HEK293 (cell line): ENCODE data around the gene SMAD7.
A peak's percentile ranks its signal among the peaks of the same experiment; 100 is the strongest.

Experiments
- CTCF ChIA-PET: fragments of 350-600 bp; formaldehyde crosslinking; extraction: SDS; loops from one replicate; lab custom pipeline; 2021; ENCODE audit warnings: antibody characterized with exemption; lab: Yijun Ruan, JAX
- POLR2A ChIA-PET: fragments of 300-600 bp; formaldehyde crosslinking; extraction: SDS; loops from one replicate; lab custom pipeline; 2020; ENCODE audit warnings: antibody characterized with exemption, inconsistent platforms; lab: Yijun Ruan, JAX
- H3K27ac ChIP-seq: fragments of 200-500 bp; sonication (Bioruptor generic); 2 replicates; pipeline ENCODE4 v1.5.1; 2014; ENCODE audit warnings: low read depth, low read length, control low read depth, inconsistent platforms; ENCODE audit errors: extremely low read depth
- H3K36me3 ChIP-seq, 2 experiments: fragments of 200-500 bp in 1 of 2; sonication (Bioruptor generic) in 1 of 2; 1 replicate in 1 of 2; 2 replicates in 1 of 2; pipeline ENCODE4 v1.5.1; 2014 to 2017; ENCODE audit warnings: inconsistent platforms in 2 of 2, low read length in 2 of 2; ENCODE audit not compliant: control insufficient read depth in 2 of 2, insufficient read depth in 1 of 2
- H3K4me1 ChIP-seq: fragments of 200-500 bp; sonication (Bioruptor generic); 2 replicates; pipeline ENCODE4 v1.5.1; 2014; ENCODE audit warnings: mild to moderate bottlenecking, low read length, inconsistent platforms; ENCODE audit not compliant: control insufficient read depth, insufficient read depth
- H3K4me3 ChIP-seq: 2 replicates; pipeline ENCODE4 v1.5.1; 2011; ENCODE audit warnings: low read depth, mild to moderate bottlenecking, control low read depth, low read length, moderate library complexity
- H3K9me3 ChIP-seq: fragments of 200-500 bp; sonication (Bioruptor generic); 2 replicates; pipeline ENCODE4 v1.5.1; 2014; ENCODE audit warnings: low read depth, low read length, inconsistent platforms; ENCODE audit not compliant: control insufficient read depth, insufficient read depth
- ATF2 ChIP-seq: fragments of 450-650 bp; formaldehyde crosslinking; IDR thresholded peaks from 2 replicates; pipeline ENCODE4 v1.5.1; 2016; ENCODE audit warnings: missing biosample characterization, missing genetic modification characterization, low read depth
- CTCF ChIP-seq: fragments of 450-650 bp; formaldehyde crosslinking; IDR thresholded peaks from 2 replicates; pipeline ENCODE4 v1.5.1; 2016; ENCODE audit warnings: missing biosample characterization, missing genetic modification characterization
- ELK4 ChIP-seq: IDR thresholded peaks from 2 replicates; pipeline ENCODE4 v1.6.1; 2011; ENCODE audit warnings: mild to moderate bottlenecking, low read depth, low read length, borderline replicate concordance
- HIC1 ChIP-seq: fragments of 450-650 bp; formaldehyde crosslinking; IDR thresholded peaks from 2 replicates; pipeline ENCODE4 v1.5.1; 2016; ENCODE audit warnings: missing biosample characterization, missing genetic modification characterization
- IKZF3 ChIP-seq: fragments of 450-650 bp; IDR thresholded peaks from 2 replicates; pipeline ENCODE4 v1.5.0; 2018; ENCODE audit warnings: missing biosample characterization, mild to moderate bottlenecking, missing genetic modification characterization, moderate library complexity
- INSM2 ChIP-seq: fragments of 450-650 bp; formaldehyde crosslinking; IDR thresholded peaks from 2 replicates; pipeline ENCODE4 v1.5.1; 2016; ENCODE audit warnings: missing biosample characterization, missing genetic modification characterization
- KLF8 ChIP-seq: fragments of 450-650 bp; formaldehyde crosslinking; IDR thresholded peaks from 2 replicates; pipeline ENCODE4 v1.5.1; 2016; ENCODE audit warnings: missing biosample characterization, missing genetic modification characterization
- SALL2 ChIP-seq: fragments of 450-650 bp; formaldehyde crosslinking; IDR thresholded peaks from 2 replicates; pipeline ENCODE4 v1.5.0; 2017; ENCODE audit warnings: missing biosample characterization, mild to moderate bottlenecking, missing genetic modification characterization, borderline replicate concordance
- SP7 ChIP-seq: fragments of 450-650 bp; formaldehyde crosslinking; IDR thresholded peaks from 2 replicates; pipeline ENCODE4 v1.5.1; 2016; ENCODE audit warnings: missing biosample characterization, missing genetic modification characterization
- ZBTB17 ChIP-seq: fragments of 450-650 bp; formaldehyde crosslinking; IDR thresholded peaks from 2 replicates; pipeline ENCODE4 v1.5.1; 2016; ENCODE audit warnings: missing biosample characterization, missing genetic modification characterization
- ZNF146 ChIP-seq: fragments of 450-650 bp; formaldehyde crosslinking; IDR thresholded peaks from 2 replicates; pipeline ENCODE4 v1.5.1; 2016; ENCODE audit warnings: missing biosample characterization, missing genetic modification characterization
- ZNF169 ChIP-seq: fragments of 450-650 bp; formaldehyde crosslinking; IDR thresholded peaks from 2 replicates; pipeline ENCODE4 v1.5.1; 2016; ENCODE audit warnings: missing biosample characterization, missing genetic modification characterization
- ZNF274 ChIP-seq, 2 experiments: fragments of 200-500 bp in 1 of 2; fragments of 450-650 bp in 1 of 2; sonication (Bioruptor generic) in 1 of 2; formaldehyde crosslinking in 1 of 2; IDR thresholded peaks; 2 replicates each; pipeline versions ENCODE4 v1.5.1 to v1.6.1; 2014 to 2016; ENCODE audit warnings: borderline replicate concordance in 1 of 2, inconsistent platforms in 1 of 2, low read length in 1 of 2, missing biosample characterization in 1 of 2, missing genetic modification characterization in 1 of 2
- ZNF311 ChIP-seq: fragments of 450-650 bp; formaldehyde crosslinking; IDR thresholded peaks from 2 replicates; pipeline ENCODE4 v1.5.1; 2017; ENCODE audit warnings: missing biosample characterization, missing genetic modification characterization, borderline replicate concordance
- ZNF366 ChIP-seq: fragments of 450-650 bp; formaldehyde crosslinking; conservative IDR thresholded peaks from 2 replicates; pipeline ENCODE4 v1.5.1; 2016; ENCODE audit warnings: missing biosample characterization, missing genetic modification characterization
- ZNF423 ChIP-seq: fragments of 450-650 bp; formaldehyde crosslinking; IDR thresholded peaks from 2 replicates; pipeline ENCODE4 v1.5.1; 2016; ENCODE audit warnings: missing biosample characterization, missing genetic modification characterization
- ZNF426 ChIP-seq: fragments of 450-650 bp; formaldehyde crosslinking; IDR thresholded peaks from 2 replicates; pipeline ENCODE4 v1.5.1; 2017; ENCODE audit warnings: missing biosample characterization, missing genetic modification characterization, mild to moderate bottlenecking, inconsistent platforms, moderate library complexity
- ZNF623 ChIP-seq: fragments of 450-650 bp; formaldehyde crosslinking; IDR thresholded peaks from 2 replicates; pipeline ENCODE4 v1.5.1; 2016; ENCODE audit warnings: missing biosample characterization, missing genetic modification characterization
- ZNF629 ChIP-seq: fragments of 450-650 bp; formaldehyde crosslinking; IDR thresholded peaks from 2 replicates; pipeline ENCODE4 v1.5.1; 2017; ENCODE audit warnings: missing biosample characterization, missing genetic modification characterization
- ZSCAN4 ChIP-seq: fragments of 450-650 bp; formaldehyde crosslinking; IDR thresholded peaks from 2 replicates; pipeline ENCODE4 v1.5.1; 2017; ENCODE audit warnings: missing biosample characterization, missing genetic modification characterization

Gene SMAD7

GRCh38 chr18:48942554-48943261, 8.1 kb downstream of the SMAD7 start (continued):
- TF ChIP-seq ZNF629 (tag by site-specific recombination) (peak; percentile 55), ZNF169 (tag by site-specific recombination) (no peak), ZBTB17 (tag by site-specific recombination) (peak; percentile 72), ZNF426 (no peak), KLF8 (0 out of 2 replicates have a peak, but pooled peaks have one; percentile 27), SP7 (tag by site-specific recombination) (peak; percentile 80), HIC1 (tag by site-specific recombination) (peak; percentile 93), ZNF366 (tag by site-specific recombination) (peak; percentile 70)

- POLR2A ChIA-PET, result interaction anchor here (0.5 to 2.7 kb wide), 10 partner anchors 9 to 297 kb away, joined by 3 to 33 read pairs (median 4); no protein-coding TSS in a partner anchor
- TF ChIP-seq IKZF3, result 0 out of 2 replicates have a peak, but pooled peaks have one; percentile 4
- TF ChIP-seq CTCF (tag by site-specific recombination), result no peak
- Histone ChIP-seq H3K36me3 (peaks cover 4 to 83% of the 10 kb centered on the region in 2 experiments; a peak in 2 of 3 replicates), H3K9me3 (no peaks in the 10 kb centered on the region), H3K4me1 (peaks cover 84% of the 10 kb centered on the region), H3K4me3 (peak overlapping the region; percentile 25), H3K27ac (peak overlapping the region; percentile 99)
- CTCF ChIA-PET, result interaction anchor here (1.2 to 1.7 kb wide), 2 partner anchors 11 to 165 kb away, joined by 4 to 9 read pairs; no protein-coding TSS in a partner anchor
These were observed 8.7 kb downstream of the SMAD7 start for GRCh38 chr18:48942086-48942485.

- Histone ChIP-seq H3K27ac (peak overlapping the region; percentile 99), H3K4me1 (peaks cover 80% of the 10 kb centered on the region), H3K36me3 (peaks cover 4 to 80% of the 10 kb centered on the region in 2 experiments; a peak in 2 of 3 replicates), H3K9me3 (no peaks in the 10 kb centered on the region), H3K4me3 (peak overlapping the region; percentile 25)
- POLR2A ChIA-PET, result interaction anchor here (0.6 to 2.7 kb wide), 14 partner anchors 9 to 297 kb away, joined by 3 to 33 read pairs (median 4); no protein-coding TSS in a partner anchor
- CTCF ChIA-PET, result interaction anchor here (1.2 to 1.7 kb wide), 3 partner anchors 11 to 265 kb away, joined by 4 to 9 read pairs (median 4); no protein-coding TSS in a partner anchor
- TF ChIP-seq ATF2 (tag by site-specific recombination), result no peak
- no peak for TF ChIP-seq ZSCAN4 (tag by site-specific recombination)
- TF ChIP-seq ZNF311 (tag by site-specific recombination), result no peak
- no peak for TF ChIP-seq ELK4
- no peak for TF ChIP-seq ZNF423 (tag by site-specific recombination)
- no peak for TF ChIP-seq SALL2 (tag by site-specific recombination)
- no peak for TF ChIP-seq ZNF274 (IDR thresholded peaks at IDR 0.05; ENCODE audit: low read length)
- no peak for TF ChIP-seq ZNF274 (tag by site-specific recombination; IDR thresholded peaks at IDR 0.05; ENCODE audit: borderline replicate concordance)
- no peak for TF ChIP-seq ZNF623
- TF ChIP-seq INSM2, result no peak
- TF ChIP-seq ZNF146, result no peak
These were observed 9.1 kb downstream of the SMAD7 start for GRCh38 chr18:48941672-48942071.
